Ovary (tissue), 9 donors: ENCODE data around the gene SRGN. TPM values are rescaled to one million over a fixed set of nuclear protein-coding genes. Genes with fewer than 3 reads are reported as not detected.

ENCODE experiments used
- DNase-seq, 5 donors: peaks; one replicate each; pipeline ENCODE4 v3.0.0-alpha.2; 2019 to 2020
- H3K27ac ChIP-seq, 2 donors: fragments of 200-600 bp; one replicate each; pipeline versions ENCODE4 v1.5.1 to v1.8.0; 2019 to 2022
- H3K27me3 ChIP-seq: fragments of 200-600 bp; one replicate; pipeline ENCODE4 v1.8.0; 2022
- H3K36me3 ChIP-seq: fragments of 200-600 bp; sonication (generic); one replicate; pipeline ENCODE4 v1.5.1; 2019
- H3K4me1 ChIP-seq: one replicate; pipeline ENCODE4 v1.8.1; 2013; ENCODE audit warnings: mild to moderate bottlenecking, moderate library complexity; ENCODE audit not compliant: insufficient read depth
- H3K4me3 ChIP-seq: fragments of 200-600 bp; sonication (generic); one replicate; pipeline ENCODE4 v1.5.1; 2017
- H3K9me3 ChIP-seq, 2 donors: fragments of 200-600 bp in 1 of 2; sonication (generic) in 1 of 2; one replicate each; pipeline versions ENCODE4 v1.5.1 to v1.8.1; 2013 to 2019; ENCODE audit warnings: mild to moderate bottlenecking in 1 of 2, moderate library complexity in 1 of 2
- CTCF ChIP-seq, 3 donors: fragments of 450-650 bp in 2 of 3; fragments of 200-600 bp in 1 of 3; IDR thresholded peaks; one replicate each; pipeline versions ENCODE4 v1.5.1 to v1.8.0; 2016 to 2022; ENCODE audit warnings: antibody characterized with exemption in 3 of 3, mild to moderate bottlenecking in 1 of 3
- EP300 ChIP-seq: sonication (generic); formaldehyde crosslinking; IDR thresholded peaks from one replicate; pipeline ENCODE4 v1.6.1; 2017; ENCODE audit warnings: antibody characterized with exemption
- POLR2A ChIP-seq: fragments of 450-650 bp; IDR thresholded peaks from one replicate; pipeline ENCODE4 v1.6.1; 2017; ENCODE audit warnings: antibody characterized with exemption, mild to moderate bottlenecking, moderate library complexity
- WGBS, 3 donors: extraction: QIAGEN DNeasy Blood & Tissue Kit in 1 of 3; methylation state at CpG; one replicate each; pipeline versions ENCODE4 v1.1.5 to v1.1.7; 2013 to 2017; 5-methylcytosine and 5-hydroxymethylcytosine counted together
- intact Hi-C, 4 donors: fragments of 100-400 bp; cut with DNase I; formaldehyde crosslinking; loops; one replicate each; pipeline versions ENCODE4 v1.11.0 to v1.15.1; 2022 to 2023
- polyA plus RNA-seq, 2 donors: library from polyadenylated mRNA; stranded (reverse); fragments of 200-250 nt in 1 of 2; fragments of 350-450 nt in 1 of 2; fragmentation: Illumina TruSeq in 1 of 2; extraction: RNeasy Lipid Tissue Mini Kit (QIAGEN cat#74804) in 1 of 2; gene quantifications; one replicate each; pipeline ENCODE4 v1.2.3, GENCODE V29; 2013 to 2014
- total RNA-seq, 7 donors: library from RNA; depleted of rRNA in 2 of 7; stranded (reverse); fragments of >200 nt in 2 of 7; fragmentation: NEBNext Ultra II Directional in 3 of 7; extraction: Animal tissue kit (Norgen Biotek cat#: 25700) in 3 of 7; gene quantifications; one replicate each; pipeline versions ENCODE4 v1.1.0 to v1.2.4, GENCODE V29; 2016 to 2023
- donor health status: DM: no; HTN: no; CAD: no; lungs with moderate emphysema.
- donor health status: DM: no; HTN: no; CAD: no.
- donor health status: Bipolar disorder and iron deficiency.
- donor health status: DM: yes; HTN: yes; CAD: no.
- donor health status: DM: no; HTN: no; CAD: no.
- donor health status: DM: yes; HTN: yes; CAD: no.

Gene SRGN
- total and polyA plus RNA-seq, 9 donors = 22.0 to 107 (median 39.5) TPM

- Histone ChIP-seq H3K9me3 (no peaks in the 10 kb centered on the region), H3K4me1 (no peaks in the 10 kb centered on the region), H3K27ac (no peak overlapping the region), H3K36me3 (no peaks in the 10 kb centered on the region), H3K27me3 (no peaks in the 10 kb centered on the region), H3K4me3 (no peak overlapping the region)
- TF ChIP-seq CTCF (IDR thresholded peaks at IDR 0.05) (no peak), POLR2A (no peak), EP300 (no peak)
- 77 to 82% (median 82%) methylated on average over 19 of the region's 19 CpGs for WGBS, 3 donors
- intact Hi-C loops = no loop called here
- DNase-seq = no peak
These were observed 18.5 kb upstream of the SRGN start for GRCh38 chr10:69069090-69070042.

- intact Hi-C loops = no loop called here
- Histone ChIP-seq H3K36me3 (no peaks in the 10 kb centered on the region), H3K27ac (no peak overlapping the region), H3K27me3 (no peaks in the 10 kb centered on the region), H3K4me3 (no peak overlapping the region), H3K9me3 (no peaks in the 10 kb centered on the region), H3K4me1 (no peaks in the 10 kb centered on the region)
- TF ChIP-seq POLR2A = no peak
- no peak for TF ChIP-seq EP300
- no peak for DNase-seq
- 88 to 95% (median 93%) methylated on average over 4 of the region's 4 CpGs for WGBS, 3 donors
These were observed 17.0 kb upstream of the SRGN start for GRCh38 chr10:69070951-69071350.

GRCh38 chr10:69071610-69072009, 16.3 kb upstream of the SRGN start:
- WGBS, 3 donors = 78 to 84% (median 79%) methylated on average over 6 of the region's 6 CpGs
- Histone ChIP-seq H3K4me1 (no peaks in the 10 kb centered on the region), H3K4me3 (no peak overlapping the region), H3K36me3 (no peaks in the 10 kb centered on the region), H3K27ac (no peak overlapping the region), H3K27me3 (no peaks in the 10 kb centered on the region), H3K9me3 (no peaks in the 10 kb centered on the region)
- TF ChIP-seq CTCF (IDR thresholded peaks at IDR 0.05) (no peak), EP300 (no peak), POLR2A (no peak)
- intact Hi-C loops = no loop called here
- DNase-seq = no peak

GRCh38 chr10:69073026-69073425, 14.9 kb upstream of the SRGN start:
- DNase-seq = no peak
- Histone ChIP-seq H3K27ac (no peak overlapping the region), H3K4me3 (no peak overlapping the region), H3K27me3 (no peaks in the 10 kb centered on the region), H3K9me3 (no peaks in the 10 kb centered on the region), H3K36me3 (no peaks in the 10 kb centered on the region), H3K4me1 (no peaks in the 10 kb centered on the region)
- TF ChIP-seq EP300 (no peak), POLR2A (no peak), CTCF (IDR thresholded peaks at IDR 0.05) (no peak)
- 52 to 58% (median 54%) methylated on average over 6 of the region's 6 CpGs for WGBS, 3 donors
- intact Hi-C loops = no loop called here

- no peak for DNase-seq
- Histone ChIP-seq H3K9me3 (no peaks in the 10 kb centered on the region), H3K27ac (no peak overlapping the region), H3K4me1 (no peaks in the 10 kb centered on the region), H3K4me3 (no peak overlapping the region), H3K27me3 (no peaks in the 10 kb centered on the region), H3K36me3 (no peaks in the 10 kb centered on the region)
- no peak for TF ChIP-seq EP300
- TF ChIP-seq CTCF (IDR thresholded peaks at IDR 0.05) = no peak
- no peak for TF ChIP-seq POLR2A
- intact Hi-C loops = no loop called here
- WGBS, 3 donors = 62 to 68% (median 63%) methylated on average over 8 of the region's 8 CpGs
These were observed 14.1 kb upstream of the SRGN start for GRCh38 chr10:69073736-69074364.
